HepG2 (cell line): ENCODE data around the gene WWC2. TPM values are rescaled to one million over a fixed set of nuclear protein-coding genes. Genes with fewer than 3 reads are reported as not detected.

Experiments used
- ATF4 ChIP-seq, 2 experiments: fragments of 450-650 bp in 1 of 2; sonication (generic) in 1 of 2; formaldehyde crosslinking; IDR thresholded peaks; 2 replicates each; pipeline versions ENCODE4 v1.5.0 to v1.8.0; 2020 to 2022; ENCODE audit warnings: mild to moderate bottlenecking in 1 of 2, missing genetic modification reagents in 1 of 2
- GMEB2 ChIP-seq: IDR thresholded peaks from 2 replicates; pipeline ENCODE4 v1.6.1; 2016; ENCODE audit warnings: missing biosample characterization, missing genetic modification reagents, low read depth
- HNRNPL ChIP-seq: fragments of 200-400 bp; formaldehyde crosslinking; IDR thresholded peaks from 2 replicates; pipeline ENCODE4 v1.6.1; 2017; ENCODE audit warnings: mild to moderate bottlenecking, low read depth, low read length
- MLLT10 ChIP-seq: sonication (generic); formaldehyde crosslinking; IDR thresholded peaks from 2 replicates; pipeline ENCODE4 v1.4.0; 2020; ENCODE audit warnings: missing genetic modification reagents
- NFAT5 ChIP-seq: sonication (generic); formaldehyde crosslinking; IDR thresholded peaks from 2 replicates; pipeline ENCODE4 v1.4.0; 2020; ENCODE audit warnings: missing genetic modification reagents
- PLSCR1 ChIP-seq: sonication (generic); formaldehyde crosslinking; IDR thresholded peaks from 2 replicates; pipeline ENCODE4 v1.5.0; 2020; ENCODE audit warnings: missing genetic modification reagents, mild to moderate bottlenecking, borderline replicate concordance
- RFX1 ChIP-seq: fragments of 450-650 bp; IDR thresholded peaks from 2 replicates; pipeline ENCODE4 v1.6.1; 2017
- SMARCC2 ChIP-seq: fragments of 450-650 bp; IDR thresholded peaks from 2 replicates; pipeline ENCODE4 v1.6.1; 2017; ENCODE audit warnings: antibody characterized with exemption, mild to moderate bottlenecking
- U2AF2 ChIP-seq: fragments of 200-400 bp; formaldehyde crosslinking; IDR thresholded peaks from 2 replicates; pipeline ENCODE4 v1.6.1; 2017; ENCODE audit warnings: low read depth, mild to moderate bottlenecking, low read length
- ZFP37 ChIP-seq: sonication (generic); formaldehyde crosslinking; IDR thresholded peaks from 2 replicates; pipeline ENCODE4 v1.4.0; 2020; ENCODE audit warnings: missing genetic modification reagents, borderline replicate concordance
- ZHX2 ChIP-seq, 2 experiments: sonication (generic) in 1 of 2; formaldehyde crosslinking in 1 of 2; IDR thresholded peaks; 2 replicates each; pipeline versions ENCODE4 v1.6.1 to v1.9.0; 2014 to 2022; ENCODE audit warnings: antibody characterized with exemption in 1 of 2, borderline replicate concordance in 1 of 2, inconsistent platforms in 1 of 2, low read depth in 1 of 2, missing genetic modification reagents in 1 of 2
- ZNF264 ChIP-seq: sonication (generic); formaldehyde crosslinking; IDR thresholded peaks from 2 replicates; pipeline ENCODE4 v1.4.0; 2020; ENCODE audit warnings: missing genetic modification reagents
- ZNF292 ChIP-seq: sonication (generic); formaldehyde crosslinking; IDR thresholded peaks from 2 replicates; pipeline ENCODE4 v1.8.1; 2022; ENCODE audit warnings: mild to moderate bottlenecking, low read depth, missing genetic modification reagents, borderline replicate concordance
- ZNF367 ChIP-seq: sonication (generic); formaldehyde crosslinking; IDR thresholded peaks from 2 replicates; pipeline ENCODE4 v1.4.0; 2020; ENCODE audit warnings: missing genetic modification reagents, borderline replicate concordance
- ZNF773 ChIP-seq: sonication (generic); formaldehyde crosslinking; IDR thresholded peaks from 2 replicates; pipeline ENCODE4 v1.4.0; 2020; ENCODE audit warnings: missing genetic modification reagents, borderline replicate concordance
- polyA plus RNA-seq, 8 experiments: library from polyadenylated mRNA; depleted of rRNA in 3 of 8; stranded (reverse) in 7 of 8; unstranded in 1 of 8; fragments of >200 nt; fragmentation: Illumina TruSeq in 4 of 8; extraction: Trizol in 4 of 8; gene quantifications; 2 replicates each; pipeline versions ENCODE4 v1.2.1 to v1.2.3, GENCODE V29; 2011 to 2016; ENCODE audit warnings: low read depth in 4 of 8, missing spikeins in 1 of 8, mixed read lengths in 1 of 8; ENCODE audit not compliant: insufficient read depth in 1 of 8
- total RNA-seq, 5 experiments: library from RNA; depleted of rRNA; stranded (reverse); fragments of >200 nt; fragmentation: Illumina TruSeq; extraction: Trizol; gene quantifications; 2 replicates each; pipeline ENCODE4 v1.2.3, GENCODE V29; 2016; ENCODE audit warnings: low read depth in 1 of 5

The WWC2 gene
- total and polyA plus RNA-seq, 2 of the 13 experiments (the other 11 are each of a cell fraction or from before 2014, with no cell fraction given): 40.0 to 50.1 TPM

GRCh38 chr4:183111452-183111885, 12.4 kb downstream of the WWC2 start (continued):
- TF ChIP-seq ATF4 (CRISPR knock-in tag; IDR thresholded peaks at IDR 0.05) (peak in 1 of 2 experiments; percentile 11; a peak in 1 of 4 replicates), ZNF292 (CRISPR knock-in tag) (no peak), ZNF264 (CRISPR knock-in tag) (no peak), SMARCC2 (no peak), NFAT5 (no peak), GMEB2 (CRISPR knock-in tag) (no peak), U2AF2 (no peak), ZNF367 (no peak), HNRNPL (no peak), RFX1 (no peak), ZHX2 (IDR thresholded peaks at IDR 0.05; ENCODE audit: low read depth) (no peak), ZHX2 (CRISPR knock-in tag; IDR thresholded peaks at IDR 0.05; ENCODE audit: borderline replicate concordance) (no peak), MLLT10 (CRISPR knock-in tag) (no peak), ZNF773 (CRISPR knock-in tag) (no peak), ZFP37 (CRISPR knock-in tag) (no peak), PLSCR1 (no peak)
